Common myeloid progenitor, CD34-positive (primary cell): Measurements from ENCODE around the gene AMPD2.

Experiments
- CTCF ChIA-PET: fragments of 350-600 bp; sonication (Branson Sonifier 250); formaldehyde crosslinking; loops from one replicate; lab custom pipeline; 2021; ENCODE audit warnings: antibody characterized with exemption; lab: Charles Lee
- POLR2A ChIA-PET: fragments of 350-600 bp; sonication (Branson Sonifier 250); formaldehyde crosslinking; loops from one replicate; lab custom pipeline; 2021; ENCODE audit warnings: antibody characterized with exemption; lab: Charles Lee
- DNase-seq, 3 donors: peaks; one replicate each; pipeline versions ENCODE4 v3.0.0 to v3.0.0-alpha.2; 2013
- H3K27ac ChIP-seq, 2 experiments: 1 replicate in 1 of 2; 2 replicates in 1 of 2; pipeline ENCODE4 v1.7.0; 2013; ENCODE audit warnings: inconsistent platforms in 2 of 2, low read length in 2 of 2, mild to moderate bottlenecking in 2 of 2, low read depth in 1 of 2, moderate library complexity in 1 of 2; ENCODE audit not compliant: severe bottlenecking in 2 of 2, insufficient read depth in 1 of 2, poor library complexity in 1 of 2
- H3K27me3 ChIP-seq, 5 experiments: replicated peaks in 2 of 5; 1 replicate in 3 of 5; 2 replicates in 2 of 5; pipeline versions ENCODE4 v1.6.1 to v1.7.0; 2013; ENCODE audit warnings: low read length in 4 of 5, mild to moderate bottlenecking in 2 of 5, moderate library complexity in 2 of 5, inconsistent platforms in 1 of 5; ENCODE audit not compliant: insufficient read depth in 5 of 5, control insufficient read depth in 4 of 5
- H3K36me3 ChIP-seq, 4 experiments: 1 replicate in 2 of 4; 2 replicates in 2 of 4; pipeline versions ENCODE4 v1.6.1 to v1.7.0; 2013; ENCODE audit warnings: low read length in 3 of 4, control low read depth in 1 of 4, mild to moderate bottlenecking in 1 of 4; ENCODE audit not compliant: control insufficient read depth in 4 of 4, insufficient read depth in 4 of 4
- H3K4me1 ChIP-seq, 4 experiments: 1 replicate in 3 of 4; 2 replicates in 1 of 4; pipeline versions ENCODE4 v1.6.1 to v1.7.1; 2013; ENCODE audit warnings: low read length in 3 of 4, mild to moderate bottlenecking in 3 of 4, control low read depth in 1 of 4, inconsistent platforms in 1 of 4, moderate library complexity in 1 of 4; ENCODE audit not compliant: control insufficient read depth in 4 of 4, insufficient read depth in 4 of 4; ENCODE audit errors: control extremely low read depth in 1 of 4
- H3K4me3 ChIP-seq, 7 experiments: 1 replicate in 4 of 7; 2 replicates in 3 of 7; pipeline versions ENCODE4 v1.5.1 to v1.7.0; 2013; ENCODE audit warnings: mild to moderate bottlenecking in 7 of 7, low read length in 6 of 7, moderate library complexity in 6 of 7, inconsistent platforms in 2 of 7, low read depth in 2 of 7, control low read depth in 1 of 7; ENCODE audit not compliant: insufficient read depth in 4 of 7, control insufficient read depth in 1 of 7; ENCODE audit errors: extremely low read depth in 1 of 7
- H3K9me3 ChIP-seq, 5 experiments: 1 replicate in 4 of 5; 2 replicates in 1 of 5; pipeline versions ENCODE4 v1.6.1 to v1.7.1; 2013; ENCODE audit warnings: low read length in 4 of 5, mild to moderate bottlenecking in 2 of 5, inconsistent platforms in 1 of 5, low read depth in 1 of 5, moderate library complexity in 1 of 5; ENCODE audit not compliant: control insufficient read depth in 4 of 5, insufficient read depth in 2 of 5; ENCODE audit errors: control extremely low read depth in 1 of 5
- WGBS: methylation state at CpG from one replicate; pipeline ENCODE4 v1.1.5; 2013; ENCODE audit not compliant: insufficient coverage; 5-methylcytosine and 5-hydroxymethylcytosine counted together

The AMPD2 gene

DNA sequence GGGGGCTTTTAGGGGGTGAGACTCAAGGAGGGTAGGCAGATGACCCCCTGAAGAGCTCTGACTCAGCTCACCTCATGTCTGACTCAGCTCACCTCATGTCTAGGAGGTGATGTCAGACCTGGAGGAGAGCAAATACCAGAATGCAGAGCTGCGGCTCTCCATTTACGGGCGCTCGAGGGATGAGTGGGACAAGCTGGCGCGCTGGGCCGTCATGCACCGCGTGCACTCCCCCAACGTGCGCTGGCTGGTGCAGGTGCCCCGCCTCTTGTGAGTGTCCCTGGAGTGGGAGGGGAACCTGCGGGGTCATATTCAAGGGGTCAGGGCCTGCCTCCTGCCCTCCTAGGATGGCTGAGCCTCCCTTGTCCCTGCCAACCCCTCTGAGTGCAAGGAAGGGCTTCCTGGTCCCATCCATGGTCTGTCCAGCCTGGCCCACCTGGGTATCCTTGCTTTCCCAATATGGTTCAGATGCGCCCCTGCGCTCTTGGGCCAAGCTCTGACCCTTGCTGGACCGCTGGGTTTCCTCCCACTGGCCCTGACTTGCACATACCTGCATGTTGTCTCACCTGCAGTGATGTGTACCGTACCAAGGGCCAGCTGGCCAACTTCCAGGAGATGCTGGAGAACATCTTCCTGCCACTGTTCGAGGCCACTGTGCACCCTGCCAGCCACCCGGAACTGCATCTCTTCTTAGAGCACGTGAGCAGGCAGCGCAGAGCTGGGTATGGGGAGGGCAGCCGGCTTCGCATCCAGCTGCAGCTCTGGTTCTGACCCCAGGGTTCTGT, 9.1 kb downstream of the AMPD2 start:
- Histone ChIP-seq H3K27ac (no peak overlapping the region), H3K36me3 (peaks cover 25 to 78% (median 63%) of the 10 kb centered on the region in 4 experiments), H3K4me3 (no peak overlapping the region), H3K27me3 (no peaks in the 10 kb centered on the region), H3K9me3 (no peaks in the 10 kb centered on the region), H3K4me1 (peaks cover 0 to 20% (median 18%) of the 10 kb centered on the region in 4 experiments)
- CTCF ChIA-PET, result interaction anchor here (0.7 to 25.8 kb wide), 10 partner anchors 9 to 145 kb away, joined by 4 to 430 read pairs (median 14); partner anchors contain the start of genes AMPD2, GNAI3, GNAT2 and GPR61
- DNase-seq, result no peak
- WGBS, result 97% methylated on average over 19 of the region's 23 CpGs
- POLR2A ChIA-PET, result interaction anchor here (1.3 to 2.0 kb wide), 2 partner anchors 9 to 80 kb away, joined by 3 to 5 read pairs; partner anchors contain the start of genes AMPD2, GNAI3 and GNAT2

DNA sequence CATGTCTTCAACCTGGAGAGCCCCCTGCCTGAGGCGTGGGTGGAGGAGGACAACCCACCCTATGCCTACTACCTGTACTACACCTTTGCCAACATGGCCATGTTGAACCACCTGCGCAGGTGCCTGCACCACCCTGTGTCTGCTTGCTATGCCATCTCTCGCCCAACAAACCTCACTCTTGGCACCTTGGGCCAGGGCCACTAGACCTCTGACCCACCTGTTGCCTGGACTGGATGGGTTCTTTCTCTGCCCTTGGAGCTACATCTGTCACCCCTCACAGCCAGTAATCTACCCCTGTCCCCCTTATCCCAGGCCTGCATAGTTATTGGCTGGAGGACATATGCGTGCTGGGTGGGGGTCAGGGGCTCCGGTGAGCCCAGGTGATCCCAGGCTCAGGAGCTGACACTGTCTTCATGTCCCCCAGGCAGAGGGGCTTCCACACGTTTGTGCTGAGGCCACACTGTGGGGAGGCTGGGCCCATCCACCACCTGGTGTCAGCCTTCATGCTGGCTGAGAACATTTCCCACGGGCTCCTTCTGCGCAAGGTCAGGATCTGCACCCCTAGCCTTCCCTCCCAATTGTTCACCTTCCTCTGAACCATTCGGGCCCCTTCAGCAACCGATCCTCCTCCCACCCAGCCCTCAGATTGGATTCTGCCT, 9.9 kb downstream of the AMPD2 start:
- Histone ChIP-seq H3K36me3 (peaks cover 25 to 78% (median 63%) of the 10 kb centered on the region in 4 experiments), H3K27me3 (no peaks in the 10 kb centered on the region), H3K27ac (no peak overlapping the region), H3K9me3 (no peaks in the 10 kb centered on the region), H3K4me3 (no peak overlapping the region), H3K4me1 (peaks cover 0 to 12% (median 11%) of the 10 kb centered on the region in 4 experiments)
- ChIA-PET CTCF (interaction anchor here (0.7 to 25.8 kb wide), 15 partner anchors 9 to 145 kb away, joined by 4 to 430 read pairs (median 10); partner anchors contain the start of genes AMPD2, GNAI3, GNAT2 and GPR61), POLR2A (interaction anchor here (1.3 to 2.0 kb wide), 2 partner anchors 10 to 81 kb away, joined by 3 to 5 read pairs; partner anchors contain the start of genes AMPD2, GNAI3 and GNAT2)
- no peak for DNase-seq
- WGBS, result 88% methylated on average over 9 of the region's 10 CpGs

DNA sequence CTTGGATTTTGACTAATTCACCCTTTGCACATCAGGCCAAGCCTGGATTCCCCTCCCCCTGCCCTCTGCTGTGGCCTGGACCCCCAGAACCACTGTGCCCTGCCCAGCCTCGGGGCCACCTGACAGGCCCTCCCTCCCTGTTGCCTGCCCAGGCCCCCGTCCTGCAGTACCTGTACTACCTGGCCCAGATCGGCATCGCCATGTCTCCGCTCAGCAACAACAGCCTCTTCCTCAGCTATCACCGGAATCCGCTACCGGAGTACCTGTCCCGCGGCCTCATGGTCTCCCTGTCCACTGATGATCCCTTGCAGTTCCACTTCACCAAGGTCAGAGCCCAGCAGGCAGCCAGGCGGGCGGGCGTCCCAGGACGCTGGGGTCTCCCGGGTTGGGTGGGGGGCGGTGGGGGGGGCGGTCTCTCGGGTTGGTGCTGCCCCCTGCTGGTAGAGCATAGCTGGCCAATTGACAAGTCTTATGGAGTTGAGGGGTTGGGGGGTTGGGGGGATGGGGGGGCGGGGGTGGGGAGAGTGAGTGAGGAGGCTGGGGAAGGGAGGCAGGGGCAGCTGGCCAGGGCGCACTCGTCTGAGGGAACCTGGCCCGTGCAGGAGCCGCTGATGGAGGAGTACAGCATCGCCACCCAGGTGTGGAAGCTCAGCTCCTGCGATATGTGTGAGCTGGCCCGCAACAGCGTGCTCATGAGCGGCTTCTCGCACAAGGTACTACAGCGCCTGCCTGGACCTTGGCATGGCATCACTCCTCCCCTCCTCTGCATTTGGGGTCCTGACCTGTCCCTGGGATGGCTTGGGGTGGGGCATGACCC, 10.7 kb downstream of the AMPD2 start:
- peak in 2 of 3 donors; percentile 51 to 53 for DNase-seq
- CTCF ChIA-PET, result interaction anchor here (1.0 to 25.8 kb wide), 13 partner anchors 8 to 144 kb away, joined by 3 to 430 read pairs (median 9); partner anchors contain the start of genes AMPD2, GNAI3, GNAT2 and GPR61
- H3K27me3 ChIP-seq, result no peaks in the 10 kb centered on the region
- H3K4me1 ChIP-seq, result peaks cover 0 to 9% (median 6%) of the 10 kb centered on the region in 4 experiments
- POLR2A ChIA-PET, result interaction anchor here (0.8 to 1.2 kb wide), 2 partner anchors 82 to 84 kb away, joined by 4 read pairs; partner anchors contain the start of gene GNAI3
- 97% methylated on average over 12 of the region's 30 CpGs for WGBS
- H3K36me3 ChIP-seq, result peaks cover 21 to 74% (median 62%) of the 10 kb centered on the region in 4 experiments
- H3K9me3 ChIP-seq, result no peaks in the 10 kb centered on the region
- H3K27ac ChIP-seq, result no peak overlapping the region
- no peak overlapping the region for H3K4me3 ChIP-seq

GRCh38 chr1:109630898-109631512, 11.4 kb downstream of the AMPD2 start:
- no peak overlapping the region for H3K27ac ChIP-seq
- over 99% methylated on average over 10 of the region's 14 CpGs for WGBS
- H3K27me3 ChIP-seq, result no peaks in the 10 kb centered on the region
- H3K9me3 ChIP-seq, result no peaks in the 10 kb centered on the region
- DNase-seq, result no peak
- ChIA-PET POLR2A (interaction anchor here (0.8 to 1.8 kb wide), 3 partner anchors 10 to 85 kb away, joined by 4 read pairs; partner anchors contain the start of gene GNAI3), CTCF (interaction anchor here (0.7 to 25.8 kb wide), 16 partner anchors 9 to 143 kb away, joined by 3 to 430 read pairs (median 5); partner anchors contain the start of genes AMPD2, GNAI3, GNAT2 and GPR61)
- peaks cover 0 to 7% (median 4%) of the 10 kb centered on the region in 4 experiments for H3K4me1 ChIP-seq
- peaks cover 19 to 67% (median 58%) of the 10 kb centered on the region in 4 experiments for H3K36me3 ChIP-seq
- no peak overlapping the region for H3K4me3 ChIP-seq

- 98% methylated on average over 11 of the region's 16 CpGs for WGBS
- Histone ChIP-seq H3K36me3 (peaks cover 18 to 59% (median 50%) of the 10 kb centered on the region in 4 experiments), H3K9me3 (no peaks in the 10 kb centered on the region), H3K4me3 (no peak overlapping the region), H3K27me3 (no peaks in the 10 kb centered on the region), H3K27ac (no peak overlapping the region), H3K4me1 (peaks cover 0 to 7% (median 4%) of the 10 kb centered on the region in 4 experiments)
- ChIA-PET CTCF (interaction anchor here (0.7 to 25.8 kb wide), 12 partner anchors 8 to 93 kb away, joined by 3 to 430 read pairs (median 4); partner anchors contain the start of genes GNAI3, GPR61 and GSTM4), POLR2A (interaction anchor here (0.5 to 1.8 kb wide), 2 partner anchors 9 to 76 kb away, joined by 3 to 4 read pairs; no protein-coding TSS in a partner anchor)
- DNase-seq, result no peak
These were observed 12.2 kb downstream of the AMPD2 start for GRCh38 chr1:109631513-109632505.
